NT2/D1 (cell line): ENCODE results near the gene NFIA.

ENCODE experiments used
- SUZ12 ChIP-seq: IDR thresholded peaks from 2 replicates; pipeline ENCODE4 v1.6.1; 2011; ENCODE audit not compliant: insufficient read length, insufficient read depth; ENCODE audit errors: extremely low read depth
- YY1 ChIP-seq: IDR thresholded peaks from 2 replicates; pipeline ENCODE4 v1.6.1; 2011; ENCODE audit not compliant: insufficient read length, insufficient read depth
- ZNF274 ChIP-seq: IDR thresholded peaks from 2 replicates; pipeline ENCODE4 v1.6.1; 2011; ENCODE audit warnings: mild to moderate bottlenecking, low read depth, low read length

- no peak for TF ChIP-seq YY1
- TF ChIP-seq ZNF274, result no peak
- no peak for TF ChIP-seq SUZ12
Observed at GRCh38 chr1:61215676-61216289, 133.4 kb downstream of the NFIA start.
